CD1c-positive myeloid dendritic cell (primary cell): Measurements from ENCODE around the gene RPRD1A.
"Not testable (repeated sequence)": the region's sequence is repeated elsewhere in the genome, so short reads cannot be mapped to it uniquely, and the experiment has no call there.

Source experiments
- DNase-seq: peaks from one replicate; pipeline ENCODE4 v3.0.0-alpha.2; 2016; ENCODE audit errors: extremely low spot score

The RPRD1A gene

GRCh38 chr18:36078751-36079529 is 11.6 kb upstream of the RPRD1A start:
- DNase-seq, result no peak

- DNase-seq, result not testable (repeated sequence)
Measured at GRCh38 chr18:36077764-36078163, 10.4 kb upstream of the RPRD1A start.

- peak; percentile 78 for DNase-seq
Measured at GRCh38 chr18:36075862-36076587, 8.7 kb upstream of the RPRD1A start.

- DNase-seq, result no peak
Measured at GRCh38 chr18:36074435-36074834, 7.1 kb upstream of the RPRD1A start.

GRCh38 chr18:36073676-36074075 is 6.3 kb upstream of the RPRD1A start:
- no peak for DNase-seq

GRCh38 chr18:36072406-36072805 is 5.0 kb upstream of the RPRD1A start:
- not testable (repeated sequence) for DNase-seq

- DNase-seq, result peak; percentile 50
Measured at GRCh38 chr18:36066686-36067054, 689 bp downstream of the RPRD1A start.

- DNase-seq, result no peak
Measured at GRCh38 chr18:36066001-36066400, 1.4 kb downstream of the RPRD1A start.

- DNase-seq, result not testable (repeated sequence)
Measured at GRCh38 chr18:36064809-36065079, 2.6 kb downstream of the RPRD1A start.

- DNase-seq, result no peak
Measured at GRCh38 chr18:36064027-36064808, 3.1 kb downstream of the RPRD1A start.

- DNase-seq, result no peak
Measured at GRCh38 chr18:36058674-36059073, 8.7 kb downstream of the RPRD1A start.

- no peak for DNase-seq
Measured at GRCh38 chr18:36051760-36052159, 15.6 kb downstream of the RPRD1A start.

- no peak for DNase-seq
Measured at GRCh38 chr18:36050479-36050878, 16.9 kb downstream of the RPRD1A start.

- no peak for DNase-seq
Measured at GRCh38 chr18:36047521-36047920, 19.8 kb downstream of the RPRD1A start.

- DNase-seq, result no peak
Measured at GRCh38 chr18:36046898-36047297, 20.5 kb downstream of the RPRD1A start.

GRCh38 chr18:36045241-36045991 is 21.9 kb downstream of the RPRD1A start:
- DNase-seq, result no peak

GRCh38 chr18:36043153-36043552 is 24.2 kb downstream of the RPRD1A start:
- DNase-seq, result no peak

- DNase-seq, result no peak
Measured at GRCh38 chr18:36041146-36041545, 26.2 kb downstream of the RPRD1A start.

GRCh38 chr18:36038102-36038663 is 29.2 kb downstream of the RPRD1A start:
- no peak for DNase-seq

- DNase-seq, result no peak
Measured at GRCh38 chr18:36035253-36035652, 32.1 kb downstream of the RPRD1A start.

GRCh38 chr18:36034299-36034895 is 33.0 kb downstream of the RPRD1A start:
- no peak for DNase-seq
